ENCODE measurements around the gene RPL41.

The RPL41 gene

DNA sequence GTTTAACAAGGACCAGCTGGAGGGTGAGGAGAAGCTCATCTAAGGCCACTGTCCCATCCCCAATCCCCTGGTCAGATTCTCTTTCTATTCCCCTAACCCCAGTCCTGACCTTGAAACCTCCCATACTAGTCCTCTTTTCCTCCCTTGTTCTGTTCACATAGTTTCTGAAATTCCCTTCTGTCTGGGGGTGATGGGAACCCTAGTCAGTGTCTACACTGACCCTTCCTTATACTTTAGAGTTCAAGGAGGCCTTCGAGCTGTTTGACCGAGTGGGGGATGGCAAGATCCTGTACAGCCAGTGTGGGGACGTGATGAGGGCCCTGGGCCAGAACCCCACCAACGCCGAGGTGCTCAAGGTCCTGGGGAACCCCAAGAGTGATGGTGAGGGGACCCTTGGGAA is 38.4 kb downstream of the RPL41 start:
- DNase-seq, result no peak

DNA sequence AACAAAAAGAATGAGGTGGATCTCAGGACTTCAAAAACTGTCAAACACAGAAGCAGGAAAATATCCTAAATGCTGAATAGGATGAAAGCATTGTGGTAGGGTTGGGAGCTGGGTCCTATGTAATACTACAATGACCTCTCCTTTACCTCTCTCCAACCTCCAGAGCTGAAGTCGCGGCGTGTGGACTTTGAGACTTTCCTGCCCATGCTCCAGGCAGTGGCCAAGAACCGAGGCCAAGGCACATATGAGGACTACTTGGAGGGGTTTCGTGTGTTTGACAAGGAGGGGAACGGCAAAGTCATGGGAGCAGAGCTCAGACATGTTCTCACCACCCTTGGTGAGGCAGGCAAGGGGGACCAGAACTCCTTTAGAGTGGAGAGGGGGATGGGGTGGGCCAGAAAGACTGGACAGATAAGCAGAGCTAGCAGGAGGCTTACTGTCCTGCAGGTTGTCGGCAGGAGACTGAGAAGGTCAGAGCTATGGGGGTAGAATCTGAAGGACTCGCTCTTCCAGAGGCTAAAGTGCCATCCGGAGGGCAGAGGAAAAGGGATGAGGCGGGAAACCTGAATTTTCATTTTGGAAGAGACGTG is 38.9 kb downstream of the RPL41 start:
- no peak for DNase-seq

DNA sequence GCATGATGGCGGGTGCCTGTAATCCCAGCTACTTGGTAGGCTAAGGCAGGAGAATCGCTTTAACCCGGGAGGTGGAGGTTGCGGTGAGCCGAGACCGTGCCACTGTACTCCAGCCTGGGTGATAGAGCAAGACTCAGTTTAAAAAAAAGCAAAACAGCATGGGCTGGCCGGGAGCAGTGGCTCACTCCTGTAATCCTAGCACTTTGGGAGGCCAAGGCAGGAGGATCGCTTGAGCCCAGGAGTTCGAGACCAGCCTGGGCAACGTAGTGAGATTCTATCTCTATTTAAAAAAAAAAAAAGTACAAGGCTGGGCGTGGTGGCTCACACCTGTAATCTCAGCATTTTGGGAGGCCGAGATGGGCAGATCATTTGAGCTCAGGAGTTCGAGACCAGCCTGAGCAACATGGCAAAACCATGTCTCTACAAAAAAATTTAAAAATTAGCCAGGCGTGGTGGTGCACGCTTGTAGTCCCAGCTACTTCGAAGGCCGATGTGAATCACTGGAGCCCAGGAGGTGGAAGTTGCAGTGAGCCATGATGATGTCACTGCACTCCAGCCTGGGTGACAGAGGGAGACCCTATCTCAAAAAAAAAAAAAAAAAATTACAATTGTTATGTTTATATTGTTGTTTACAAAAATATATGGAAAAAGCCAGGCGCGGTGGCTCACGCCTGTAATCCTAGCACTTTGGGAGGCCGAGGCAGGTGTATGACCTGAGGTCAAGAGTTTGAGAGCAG is 40.2 kb downstream of the RPL41 start:
- peak in 1 of 2 donors; percentile 5 for DNase-seq

DNA sequence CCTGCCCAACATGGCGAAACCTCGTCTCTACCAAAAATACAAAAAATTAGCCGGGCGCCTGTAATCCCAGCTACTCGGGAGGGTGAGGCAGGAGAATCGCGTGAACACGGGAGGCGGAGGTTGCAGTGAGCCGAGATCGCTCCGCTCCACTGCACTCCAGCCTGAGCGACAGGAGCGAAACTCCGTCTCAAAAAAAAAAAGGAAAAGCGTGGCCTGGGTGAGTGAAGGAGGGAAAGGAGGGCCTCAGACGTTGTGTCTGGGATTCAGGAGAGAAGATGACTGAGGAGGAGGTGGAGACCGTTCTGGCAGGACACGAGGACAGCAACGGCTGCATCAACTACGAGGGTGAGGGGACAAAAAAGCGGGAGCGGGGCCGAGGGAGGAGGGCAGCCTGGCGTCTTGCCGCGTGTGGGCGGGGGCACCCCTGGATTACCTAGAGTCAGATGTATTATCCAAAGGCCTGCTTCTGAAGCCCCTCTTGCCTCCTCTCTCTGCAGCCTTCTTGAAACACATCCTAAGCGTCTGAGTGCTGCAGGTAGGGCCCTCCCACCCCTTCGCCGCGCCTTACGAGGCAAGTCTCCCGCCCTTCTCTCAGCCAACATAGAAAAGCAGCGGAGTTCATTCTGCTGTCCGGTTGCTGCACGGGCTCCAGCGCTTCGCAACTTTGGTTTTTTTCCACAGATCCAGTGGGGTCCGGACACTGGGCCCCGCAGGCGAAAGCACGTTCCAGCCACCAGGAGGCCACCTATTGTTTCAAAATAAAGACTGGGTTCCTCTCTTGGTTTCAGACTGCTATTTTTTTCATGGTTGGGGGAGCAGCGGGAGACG is 41.0 kb downstream of the RPL41 start:
- DNase-seq, result peak; percentile 65 to 66

DNA sequence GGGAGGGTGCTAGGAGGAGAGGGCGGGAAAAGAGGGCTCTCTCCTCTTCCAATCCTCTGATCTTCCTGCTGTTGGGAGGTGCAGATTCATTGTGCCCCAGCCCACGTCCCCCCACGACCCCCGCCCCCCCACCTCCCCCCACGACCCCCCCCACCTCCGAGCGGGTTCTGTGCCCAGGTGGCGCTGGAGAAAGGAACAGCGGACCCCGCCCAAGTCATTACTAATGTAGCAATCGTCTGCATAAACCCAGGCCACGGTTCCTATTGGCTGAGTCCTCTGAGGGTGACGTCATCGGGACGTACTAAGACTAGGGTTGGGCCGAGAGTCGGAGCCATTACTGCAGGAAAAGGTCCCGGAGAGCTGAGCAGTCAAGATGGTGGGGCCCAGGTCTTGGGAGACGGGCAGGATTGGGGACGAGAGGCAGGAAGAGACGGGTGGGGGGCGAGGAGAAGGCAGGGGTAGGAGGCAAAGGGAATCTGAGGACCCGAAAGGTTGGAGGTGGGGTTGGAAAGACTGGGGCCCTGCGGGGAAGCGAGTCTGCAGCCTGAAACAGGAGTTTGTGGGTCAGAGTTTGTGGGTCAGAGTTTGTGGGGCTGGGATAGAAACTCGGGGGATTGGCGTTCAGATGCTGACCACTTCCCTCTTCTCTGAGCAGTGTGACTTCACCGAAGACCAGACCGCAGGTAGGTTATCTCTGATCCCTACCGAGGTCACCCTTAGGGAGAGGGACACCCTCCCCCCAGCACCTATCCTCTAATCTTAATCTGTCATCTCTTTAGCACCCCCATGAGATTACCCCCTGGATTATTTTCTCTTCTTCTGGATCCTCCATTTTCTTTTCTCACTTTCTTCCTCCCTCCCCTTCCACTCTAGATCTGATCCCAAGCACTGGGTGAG is 41.8 kb downstream of the RPL41 start, which contains the start of gene MYL6:
TSS of gene MYL6 (plus strand) at position 331 of the 897 bp plus-strand sequence. CDS start at position 374, 43 bp downstream.
- DNase-seq, result peak; percentile 97 to 98

DNA sequence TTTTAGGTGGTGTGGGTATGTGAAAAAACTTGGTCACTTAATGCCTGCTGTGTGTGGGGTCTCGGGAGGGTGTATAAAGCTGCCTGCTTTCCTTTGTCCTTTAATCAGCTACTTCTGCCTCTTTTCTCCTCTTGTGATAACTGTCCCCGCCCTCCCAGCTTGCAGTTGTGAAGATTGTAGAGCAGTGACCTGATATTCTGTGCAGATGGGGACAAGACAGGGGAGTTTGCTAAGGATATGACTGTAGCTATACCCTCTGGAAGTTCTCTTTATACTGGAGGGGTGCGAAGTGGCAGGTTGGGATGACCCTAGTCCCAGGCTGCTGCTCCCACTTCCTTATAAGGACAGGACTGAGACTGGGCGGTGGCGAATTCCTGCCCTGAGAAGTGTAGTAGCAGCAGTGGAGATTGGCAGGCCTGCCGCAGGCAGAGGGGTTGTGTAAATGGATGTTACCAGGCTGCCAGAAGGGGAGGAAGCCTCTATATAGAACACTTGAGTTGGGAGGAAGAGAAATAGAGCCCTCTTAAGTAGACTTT is 42.6 kb downstream of the RPL41 start:
- peak; percentile 57 to 64 for DNase-seq

DNA sequence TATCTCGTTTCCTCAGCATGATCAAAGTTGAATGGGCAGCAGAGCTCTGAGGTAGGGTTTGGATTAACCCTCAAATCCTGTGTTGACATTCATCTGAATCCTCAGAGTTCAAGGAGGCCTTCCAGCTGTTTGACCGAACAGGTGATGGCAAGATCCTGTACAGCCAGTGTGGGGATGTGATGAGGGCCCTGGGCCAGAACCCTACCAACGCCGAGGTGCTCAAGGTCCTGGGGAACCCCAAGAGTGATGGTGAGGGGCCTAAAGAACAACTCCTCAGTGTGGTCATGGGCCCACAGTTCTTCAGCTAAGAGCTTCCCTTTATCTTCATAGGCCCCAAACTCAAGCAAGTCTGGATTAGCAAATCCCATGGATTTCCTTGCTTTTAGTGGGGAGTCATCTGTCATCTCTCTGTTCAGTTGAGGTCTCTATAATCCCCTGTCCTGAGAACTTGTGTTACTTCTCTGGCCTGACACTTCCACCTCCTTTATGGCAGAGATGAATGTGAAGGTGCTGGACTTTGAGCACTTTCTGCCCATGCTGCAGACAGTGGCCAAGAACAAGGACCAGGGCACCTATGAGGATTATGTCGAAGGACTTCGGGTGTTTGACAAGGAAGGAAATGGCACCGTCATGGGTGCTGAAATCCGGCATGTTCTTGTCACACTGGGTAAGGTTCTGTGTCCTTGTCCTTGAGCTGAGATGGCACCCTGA is 43.2 kb downstream of the RPL41 start:
- DNase-seq, result peak in 1 of 2 donors; percentile 6

DNA sequence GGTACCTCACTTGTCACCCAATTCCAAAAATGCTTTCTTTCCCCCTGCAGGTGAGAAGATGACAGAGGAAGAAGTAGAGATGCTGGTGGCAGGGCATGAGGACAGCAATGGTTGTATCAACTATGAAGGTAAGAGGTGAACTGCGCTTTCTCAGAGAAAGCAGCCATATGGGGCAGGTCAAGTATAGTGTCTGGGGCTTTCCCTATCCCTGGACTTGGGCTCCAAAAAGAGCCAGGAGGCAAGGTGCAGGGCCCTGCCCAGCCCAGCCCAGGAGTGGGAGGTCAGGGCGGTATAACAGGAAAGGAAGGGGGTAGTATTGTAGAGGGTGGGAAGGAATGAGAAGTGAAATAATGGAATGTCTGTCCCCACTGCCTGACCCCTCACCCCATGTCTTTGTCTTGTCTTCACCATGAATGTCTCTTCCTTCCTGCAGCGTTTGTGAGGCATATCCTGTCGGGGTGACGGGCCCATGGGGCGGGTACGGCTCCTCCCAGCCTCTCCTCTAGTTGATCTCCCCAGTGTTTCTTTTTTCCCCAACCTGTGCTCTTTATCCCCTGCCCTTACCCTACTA is 43.8 kb downstream of the RPL41 start:
- DNase-seq, result peak in 1 of 2 donors; percentile 11

DNA sequence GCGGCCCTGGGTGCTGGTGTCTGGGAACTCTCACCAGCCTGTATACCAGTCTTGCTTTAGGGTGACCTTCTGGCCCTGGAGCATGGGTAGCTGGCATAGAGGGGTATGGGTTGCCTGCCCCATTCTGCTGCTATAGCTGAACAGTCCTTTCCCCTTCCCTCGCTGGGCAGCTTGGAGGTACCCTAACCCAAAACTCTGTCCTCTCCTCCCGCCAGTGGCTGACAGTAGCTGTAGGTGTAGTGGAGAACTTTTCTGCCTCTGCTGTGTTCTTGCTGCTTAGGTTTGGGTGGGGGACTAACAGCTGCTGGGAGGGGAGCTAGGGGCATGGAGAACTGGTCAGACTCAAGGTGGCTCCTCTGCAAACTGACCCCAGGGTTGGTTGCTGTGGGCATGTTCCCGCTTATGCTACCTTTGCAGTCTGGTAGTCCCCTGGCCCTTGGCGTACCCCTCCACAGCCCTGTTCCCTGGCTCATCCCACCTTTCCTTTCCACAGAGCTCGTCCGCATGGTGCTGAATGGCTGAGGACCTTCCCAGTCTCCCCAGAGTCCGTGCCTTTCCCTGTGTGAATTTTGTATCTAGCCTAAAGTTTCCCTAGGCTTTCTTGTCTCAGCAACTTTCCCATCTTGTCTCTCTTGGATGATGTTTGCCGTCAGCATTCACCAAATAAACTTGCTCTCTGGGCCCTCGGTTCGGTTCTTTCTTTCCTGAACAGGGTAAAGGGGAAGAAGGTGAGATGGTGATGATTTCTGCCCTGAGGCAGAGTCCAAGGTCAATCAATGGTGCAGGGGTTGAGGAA is 44.7 kb downstream of the RPL41 start:
- DNase-seq, result no peak

DNA sequence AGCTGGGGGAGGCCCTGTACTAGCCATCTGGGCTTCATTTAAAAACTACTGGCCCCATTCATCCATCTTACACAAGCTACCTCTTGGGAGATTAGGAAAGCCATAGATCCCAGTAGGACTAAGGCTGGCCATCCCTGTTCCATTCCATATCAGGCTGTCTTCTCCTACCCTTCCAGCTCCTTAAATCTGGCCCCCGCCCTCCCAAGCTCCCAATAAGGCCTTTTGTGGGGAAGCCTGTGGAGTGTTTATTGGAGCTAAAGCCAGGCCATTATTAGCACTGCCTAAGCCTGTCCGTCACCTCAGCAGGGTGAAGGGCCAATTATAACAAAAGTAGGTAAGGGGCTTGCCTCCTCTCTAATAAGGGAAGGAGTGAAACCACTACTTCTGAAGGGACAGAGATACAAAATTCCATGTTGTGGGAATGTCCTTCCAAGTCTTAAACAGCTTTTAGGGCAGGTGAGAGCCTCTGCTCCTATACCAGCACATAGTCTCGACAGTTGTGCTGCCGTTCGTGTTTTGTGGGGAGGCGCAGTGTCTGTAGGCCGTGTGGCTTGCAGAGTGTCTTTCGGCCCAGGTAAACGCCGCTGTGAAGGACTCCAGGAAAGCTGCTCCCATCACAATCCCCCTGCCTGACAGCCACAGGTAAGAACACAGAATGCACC is 45.4 kb downstream of the RPL41 start:
- DNase-seq, result no peak

DNA sequence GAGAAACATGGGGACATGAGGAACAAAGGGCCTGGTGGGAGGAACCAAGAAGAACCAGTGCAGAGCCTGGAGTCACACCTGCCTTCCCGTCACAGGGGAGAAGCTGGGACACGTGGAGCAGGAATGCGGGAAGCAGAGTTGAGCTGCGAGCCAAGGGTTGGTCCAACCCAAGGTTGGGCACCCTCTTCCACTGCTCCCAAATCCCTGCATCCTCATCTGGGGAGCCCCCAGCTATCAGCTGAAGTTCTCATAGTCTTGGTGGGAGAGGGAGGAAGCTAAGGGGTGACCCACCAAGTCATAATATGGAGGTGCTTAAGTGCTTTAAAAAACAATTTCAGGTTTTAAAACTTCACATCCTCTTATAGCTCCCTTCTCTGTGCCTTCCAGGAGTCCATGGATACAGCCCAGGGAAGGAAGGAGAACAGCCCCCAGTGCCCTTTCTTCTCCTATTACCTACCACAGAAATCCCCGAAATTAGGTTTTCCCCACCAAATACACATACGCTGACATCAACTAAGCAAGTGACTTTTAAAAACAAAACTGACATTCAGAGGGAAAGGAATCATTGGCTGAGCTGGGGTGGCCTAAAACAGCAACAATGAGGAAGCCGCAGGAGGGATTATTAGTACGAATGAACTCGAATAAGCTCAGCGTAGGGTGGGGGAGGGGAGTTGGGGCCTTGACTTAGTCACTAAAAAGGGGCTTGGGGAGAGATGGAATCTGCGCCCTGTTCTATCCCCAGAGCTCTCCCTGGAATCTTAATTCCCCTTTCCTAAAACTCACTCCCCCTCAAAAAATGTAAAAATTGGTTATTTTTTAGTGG is 46.2 kb downstream of the RPL41 start:
- no peak for DNase-seq

DNA sequence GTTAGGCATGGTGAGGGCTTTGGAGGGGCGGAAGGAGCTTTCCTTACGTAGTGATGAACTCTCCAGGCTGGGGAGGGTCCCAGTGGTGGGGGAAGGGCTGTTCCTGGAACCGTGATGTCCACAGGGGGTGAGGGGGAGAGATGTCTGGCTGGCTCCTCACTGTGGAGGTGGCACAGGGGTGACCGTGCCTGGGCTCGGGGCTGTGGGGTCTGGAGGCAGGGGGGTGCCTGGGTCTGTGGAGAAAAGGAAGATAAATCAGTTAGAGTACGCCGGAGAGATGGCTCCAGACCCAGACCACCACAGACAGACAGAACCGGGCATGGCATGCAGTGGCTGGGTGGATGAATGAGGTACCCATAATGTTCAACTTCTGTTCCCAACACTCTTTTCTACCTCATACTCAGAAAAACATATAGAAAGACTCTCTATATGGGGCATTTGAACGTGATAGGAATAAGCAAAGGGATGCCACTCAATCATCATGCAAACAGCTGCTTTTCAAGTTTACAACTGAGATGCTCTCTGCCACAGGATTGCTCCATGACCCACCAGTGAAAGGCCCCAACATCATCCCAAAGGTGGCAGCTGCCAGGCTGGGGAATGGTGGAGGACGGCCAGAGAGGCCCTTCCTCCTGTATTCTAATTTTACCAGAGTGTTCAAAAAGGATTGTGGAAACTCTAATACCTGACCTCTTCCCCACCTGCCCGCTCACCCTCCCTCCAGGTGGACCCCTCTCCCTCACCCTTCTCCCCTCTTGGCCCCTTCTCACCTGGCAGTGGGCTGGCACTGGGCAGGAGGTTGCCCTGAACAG is 47.3 kb downstream of the RPL41 start:
- DNase-seq, result no peak

DNA sequence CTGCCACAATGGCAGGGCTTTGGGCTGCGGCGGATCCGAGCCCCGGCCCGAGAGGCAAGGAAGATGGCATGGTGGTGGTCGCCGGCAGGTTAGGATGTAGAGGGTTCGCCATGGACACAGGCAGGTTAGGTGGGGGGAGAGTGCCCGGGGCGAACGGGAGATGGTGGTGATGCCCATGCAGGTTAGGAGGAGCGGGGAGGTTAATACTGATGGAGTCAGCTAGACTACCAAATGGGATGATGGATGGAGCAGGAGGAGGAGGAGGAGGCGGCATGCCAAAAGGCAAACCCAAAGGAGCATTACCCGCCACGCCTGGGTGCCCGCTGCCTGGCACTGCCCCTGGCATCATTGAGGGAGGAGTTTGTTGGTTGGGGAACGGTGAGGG is 47.9 kb downstream of the RPL41 start:
- DNase-seq, result no peak

DNA sequence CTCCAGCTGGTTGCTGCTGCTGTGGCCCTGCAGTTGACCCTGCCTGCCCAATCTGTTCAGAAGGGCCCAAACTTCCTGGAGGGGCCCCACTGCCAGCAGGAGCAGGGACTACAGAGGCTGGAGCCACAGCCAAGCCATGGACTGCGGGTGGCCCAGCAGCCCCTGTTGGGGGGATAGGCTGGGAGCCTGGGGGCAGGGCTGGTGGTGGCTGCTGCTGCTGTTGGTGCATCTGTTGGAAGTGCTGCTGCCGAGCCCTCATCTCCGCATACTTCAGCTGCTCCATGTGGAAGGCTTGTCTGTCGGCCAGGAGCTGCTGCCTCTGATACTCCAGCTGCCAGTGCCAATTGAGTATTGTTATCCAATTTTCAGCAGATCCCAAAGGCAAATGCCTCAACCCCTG is 48.9 kb downstream of the RPL41 start:
- no peak for DNase-seq

Measured in inflammatory macrophage (primary cell).